COLO829 (cell line): Measurements from ENCODE around the gene ALCAM.

Source experiments
- DNase-seq: peaks from one replicate; pipeline ENCODE4 v3.0.0; 2012; ENCODE audit warnings: low spot score

Gene ALCAM

GRCh38 chr3:105429034-105429762 is 62.5 kb downstream of the ALCAM start:
- DNase-seq = no peak

- no peak for DNase-seq
Observed at GRCh38 chr3:105430455-105430854, 63.7 kb downstream of the ALCAM start.

GRCh38 chr3:105431200-105431599 is 64.5 kb downstream of the ALCAM start:
- DNase-seq = no peak

- no peak for DNase-seq
Observed at GRCh38 chr3:105435277-105435676, 68.6 kb downstream of the ALCAM start.

GRCh38 chr3:105436687-105437086 is 70.0 kb downstream of the ALCAM start:
- DNase-seq = no peak

GRCh38 chr3:105440113-105440512 is 73.4 kb downstream of the ALCAM start:
- no peak for DNase-seq

- DNase-seq = no peak
Observed at GRCh38 chr3:105444725-105445124, 78.0 kb downstream of the ALCAM start.

GRCh38 chr3:105448338-105448982 is 81.8 kb downstream of the ALCAM start:
- no peak for DNase-seq

- DNase-seq = no peak
Observed at GRCh38 chr3:105449414-105449813, 82.7 kb downstream of the ALCAM start.

GRCh38 chr3:105456017-105456416 is 89.3 kb downstream of the ALCAM start:
- no peak for DNase-seq

- no peak for DNase-seq
Observed at GRCh38 chr3:105458518-105459215, 92.0 kb downstream of the ALCAM start.

GRCh38 chr3:105459566-105460290 is 93.0 kb downstream of the ALCAM start:
- no peak for DNase-seq

- DNase-seq = no peak
Observed at GRCh38 chr3:105463620-105464019, 96.9 kb downstream of the ALCAM start.

- no peak for DNase-seq
Observed at GRCh38 chr3:105465251-105465853, 98.6 kb downstream of the ALCAM start.

- no peak for DNase-seq
Observed at GRCh38 chr3:105466072-105466471, 99.4 kb downstream of the ALCAM start.

GRCh38 chr3:105466495-105467404 is 100.0 kb downstream of the ALCAM start:
- DNase-seq = no peak

GRCh38 chr3:105470851-105471250 is 104.1 kb downstream of the ALCAM start:
- DNase-seq = no peak

- no peak for DNase-seq
Observed at GRCh38 chr3:105473521-105474223, 107.0 kb downstream of the ALCAM start.

GRCh38 chr3:105480768-105481167 is 114.1 kb downstream of the ALCAM start:
- no peak for DNase-seq

GRCh38 chr3:105483476-105483875 is 116.8 kb downstream of the ALCAM start:
- no peak for DNase-seq
